ENCODE measurements around the gene PSKH1.

DNA sequence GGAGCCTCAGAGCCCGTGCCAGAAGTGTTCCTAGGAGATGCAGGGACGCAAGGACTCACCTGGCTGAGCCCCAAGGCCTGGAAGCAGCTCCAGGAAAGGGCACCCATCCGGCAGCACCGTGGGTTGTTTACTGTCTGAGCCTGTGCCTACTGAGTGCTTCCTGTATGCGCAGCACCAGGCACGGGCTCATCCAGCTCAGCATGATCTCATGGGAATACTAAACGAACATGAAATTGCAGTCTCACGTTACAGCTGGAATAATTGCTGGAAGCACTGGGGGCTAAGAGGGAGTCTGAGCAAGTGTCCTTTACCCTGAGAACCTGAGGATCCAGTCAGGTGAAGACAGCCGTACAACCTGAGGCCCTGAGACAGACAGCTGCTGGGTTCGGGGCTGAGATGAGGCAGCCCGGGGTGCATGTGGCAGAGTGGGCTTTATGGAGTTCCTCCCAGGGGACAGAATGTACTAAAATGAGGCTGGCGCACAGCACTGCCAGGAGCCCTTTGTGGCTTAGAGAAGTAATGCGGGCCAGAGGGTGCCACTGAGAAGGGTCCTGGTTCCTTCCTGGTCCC lies 33.2 kb downstream of the PSKH1 start:
- no peak for TF ChIP-seq ZNF121 (tag by site-specific recombination; IDR thresholded peaks at IDR 0.05)
- TF ChIP-seq, protein P1, sequence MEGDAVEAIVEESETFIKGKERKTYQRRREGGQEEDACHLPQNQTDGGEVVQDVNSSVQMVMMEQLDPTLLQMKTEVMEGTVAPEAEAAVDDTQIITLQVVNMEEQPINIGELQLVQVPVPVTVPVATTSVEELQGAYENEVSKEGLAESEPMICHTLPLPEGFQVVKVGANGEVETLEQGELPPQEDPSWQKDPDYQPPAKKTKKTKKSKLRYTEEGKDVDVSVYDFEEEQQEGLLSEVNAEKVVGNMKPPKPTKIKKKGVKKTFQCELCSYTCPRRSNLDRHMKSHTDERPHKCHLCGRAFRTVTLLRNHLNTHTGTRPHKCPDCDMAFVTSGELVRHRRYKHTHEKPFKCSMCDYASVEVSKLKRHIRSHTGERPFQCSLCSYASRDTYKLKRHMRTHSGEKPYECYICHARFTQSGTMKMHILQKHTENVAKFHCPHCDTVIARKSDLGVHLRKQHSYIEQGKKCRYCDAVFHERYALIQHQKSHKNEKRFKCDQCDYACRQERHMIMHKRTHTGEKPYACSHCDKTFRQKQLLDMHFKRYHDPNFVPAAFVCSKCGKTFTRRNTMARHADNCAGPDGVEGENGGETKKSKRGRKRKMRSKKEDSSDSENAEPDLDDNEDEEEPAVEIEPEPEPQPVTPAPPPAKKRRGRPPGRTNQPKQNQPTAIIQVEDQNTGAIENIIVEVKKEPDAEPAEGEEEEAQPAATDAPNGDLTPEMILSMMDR (tag by site-specific recombination; IDR thresholded peaks at IDR 0.05): peak; percentile 43
- TF ChIP-seq, protein P2, sequence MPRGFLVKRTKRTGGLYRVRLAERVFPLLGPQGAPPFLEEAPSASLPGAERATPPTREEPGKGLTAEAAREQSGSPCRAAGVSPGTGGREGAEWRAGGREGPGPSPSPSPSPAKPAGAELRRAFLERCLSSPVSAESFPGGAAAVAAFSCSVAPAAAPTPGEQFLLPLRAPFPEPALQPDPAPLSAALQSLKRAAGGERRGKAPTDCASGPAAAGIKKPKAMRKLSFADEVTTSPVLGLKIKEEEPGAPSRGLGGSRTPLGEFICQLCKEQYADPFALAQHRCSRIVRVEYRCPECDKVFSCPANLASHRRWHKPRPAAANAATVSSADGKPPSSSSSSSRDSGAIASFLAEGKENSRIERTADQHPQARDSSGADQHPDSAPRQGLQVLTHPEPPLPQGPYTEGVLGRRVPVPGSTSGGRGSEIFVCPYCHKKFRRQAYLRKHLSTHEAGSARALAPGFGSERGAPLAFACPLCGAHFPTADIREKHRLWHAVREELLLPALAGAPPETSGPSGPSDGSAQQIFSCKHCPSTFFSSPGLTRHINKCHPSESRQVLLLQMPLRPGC (tag by site-specific recombination; IDR thresholded peaks at IDR 0.05): no peak
- TF ChIP-seq ZNF24 (tag by site-specific recombination; IDR thresholded peaks at IDR 0.05): no peak
